HG03520 (cell line): ENCODE results near the gene GTF2E1.

Source experiments
- ATAC-seq: cut with Tn5 transposase; IDR thresholded peaks from one replicate; pipeline ENCODE4 v1.9.1; 2021; ENCODE audit warnings: mild to moderate bottlenecking, moderate library complexity; ENCODE audit not compliant: unreplicated experiment

Gene GTF2E1

GRCh38 chr3:120796976-120797375 is 54.4 kb downstream of the GTF2E1 start:
- ATAC-seq: no peak

GRCh38 chr3:120797857-120798256 is 55.3 kb downstream of the GTF2E1 start:
- no peak for ATAC-seq

- ATAC-seq: no peak
Measured at GRCh38 chr3:120798346-120798745, 55.8 kb downstream of the GTF2E1 start.

- ATAC-seq: no peak
Measured at GRCh38 chr3:120800625-120801024, 58.1 kb downstream of the GTF2E1 start.

GRCh38 chr3:120801484-120801883 is 58.9 kb downstream of the GTF2E1 start:
- ATAC-seq: no peak

- ATAC-seq: no peak
Measured at GRCh38 chr3:120802916-120803315, 60.4 kb downstream of the GTF2E1 start.

- ATAC-seq: no peak
Measured at GRCh38 chr3:120816728-120817127, 74.2 kb downstream of the GTF2E1 start.

GRCh38 chr3:120820748-120821147 is 78.2 kb downstream of the GTF2E1 start:
- ATAC-seq: no peak

GRCh38 chr3:120821426-120821825 is 78.9 kb downstream of the GTF2E1 start:
- no peak for ATAC-seq

- no peak for ATAC-seq
Measured at GRCh38 chr3:120823156-120823555, 80.6 kb downstream of the GTF2E1 start.

- ATAC-seq: no peak
Measured at GRCh38 chr3:120824613-120825012, 82.1 kb downstream of the GTF2E1 start.

- ATAC-seq: no peak
Measured at GRCh38 chr3:120828796-120829195, 86.3 kb downstream of the GTF2E1 start.

- no peak for ATAC-seq
Measured at GRCh38 chr3:120831066-120831465, 88.5 kb downstream of the GTF2E1 start.
